Effector memory CD8-positive, alpha-beta T cell (primary cell): ENCODE measurements around the gene AGBL4.

Experiments
- ATAC-seq: fragments of 150-1000 bp; cut with Tn5 transposase; replicated peaks from 2 replicates; pipeline ENCODE4 v1.10.0; 2021; ENCODE audit warnings: mild to moderate bottlenecking, moderate library complexity
- DNase-seq, 3 experiments: peaks; one replicate each; pipeline ENCODE4 v3.0.0; 2021
- H3K27ac Mint-ChIP-seq, 2 donors: one replicate each; pipeline ENCODE4 v1.8.0; 2022; ENCODE audit warnings: mild to moderate bottlenecking in 2 of 2, mixed read lengths in 2 of 2, moderate library complexity in 2 of 2
- H3K27me3 Mint-ChIP-seq, 2 donors: one replicate each; pipeline ENCODE4 v1.8.0; 2022; ENCODE audit warnings: mixed read lengths in 2 of 2
- H3K36me3 Mint-ChIP-seq: one replicate; pipeline ENCODE4 v1.8.0; 2022; ENCODE audit warnings: mild to moderate bottlenecking, moderate library complexity, mixed read lengths; ENCODE audit not compliant: insufficient read depth
- H3K4me1 Mint-ChIP-seq, 2 donors: one replicate each; pipeline ENCODE4 v1.8.0; 2022; ENCODE audit warnings: low read depth in 2 of 2, mixed read lengths in 2 of 2
- H3K4me3 Mint-ChIP-seq, 2 donors: one replicate each; pipeline ENCODE4 v1.8.0; 2022; ENCODE audit warnings: mild to moderate bottlenecking in 2 of 2, mixed read lengths in 2 of 2, moderate library complexity in 2 of 2
- H3K9me3 Mint-ChIP-seq, 2 donors: one replicate each; pipeline ENCODE4 v1.8.0; 2022; ENCODE audit warnings: mixed read lengths in 2 of 2

AGBL4 gene

DNA sequence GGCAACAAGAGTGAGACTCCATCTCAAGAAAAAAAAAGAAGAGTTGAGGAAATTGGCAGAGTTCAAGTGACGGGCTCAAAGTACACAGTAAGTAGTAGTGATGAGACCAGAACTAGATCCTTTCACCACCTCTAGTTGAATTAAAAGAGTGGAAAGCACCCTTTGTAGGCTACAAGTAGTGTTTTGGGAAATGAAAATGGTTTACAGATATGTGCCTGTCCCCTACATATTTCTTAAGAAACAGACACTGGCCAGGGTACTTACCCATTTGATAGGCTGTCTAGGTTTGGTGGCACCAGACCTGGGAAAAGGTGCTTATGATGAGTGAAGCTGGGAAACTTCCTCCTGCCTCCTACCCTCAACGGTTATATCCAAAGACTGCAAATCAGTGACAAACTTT is 1083.4 kb downstream of the AGBL4 start:
- H3K4me3 Mint-ChIP-seq, result no peak overlapping the region
- no peaks in the 10 kb centered on the region for H3K9me3 Mint-ChIP-seq
- no peak overlapping the region for H3K27ac Mint-ChIP-seq
- DNase-seq (no peak), ATAC-seq (no peak)
- H3K36me3 Mint-ChIP-seq, result no peaks in the 10 kb centered on the region
- no peaks in the 10 kb centered on the region for H3K4me1 Mint-ChIP-seq
- H3K27me3 Mint-ChIP-seq, result no peaks in the 10 kb centered on the region

DNA sequence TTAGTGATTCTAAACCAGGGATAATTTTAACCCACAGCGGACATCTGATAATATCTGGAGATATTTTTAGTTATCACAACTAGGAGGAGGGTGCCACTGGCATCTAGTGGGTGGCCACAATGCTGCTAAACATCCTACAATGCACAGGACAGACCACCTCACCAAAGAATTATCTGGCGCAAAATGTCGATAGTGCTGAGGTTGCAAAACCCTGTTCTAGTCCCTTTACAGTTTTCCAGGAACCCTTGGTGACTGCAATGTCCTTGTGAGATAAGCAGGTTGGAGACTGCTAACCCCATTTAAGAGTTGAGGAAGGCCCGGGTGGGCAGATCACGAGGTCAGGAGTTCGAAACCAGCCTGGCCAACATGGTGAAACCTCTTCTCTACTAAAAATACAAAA is 1083.9 kb downstream of the AGBL4 start:
- DNase-seq (no peak), ATAC-seq (no peak)
- H3K4me3 Mint-ChIP-seq, result no peak overlapping the region
- H3K27ac Mint-ChIP-seq, result no peak overlapping the region
- H3K36me3 Mint-ChIP-seq, result no peaks in the 10 kb centered on the region
- no peaks in the 10 kb centered on the region for H3K4me1 Mint-ChIP-seq
- no peaks in the 10 kb centered on the region for H3K9me3 Mint-ChIP-seq
- H3K27me3 Mint-ChIP-seq, result peaks cover 0 to under 1% of the 10 kb centered on the region in 2 donors

GRCh38 chr1:48939042-48939441 is 1084.7 kb downstream of the AGBL4 start:
- ATAC-seq, result no peak
- no peaks in the 10 kb centered on the region for H3K9me3 Mint-ChIP-seq
- H3K27me3 Mint-ChIP-seq, result peaks cover 0 to 9% of the 10 kb centered on the region in 2 donors
- no peaks in the 10 kb centered on the region for H3K4me1 Mint-ChIP-seq
- no peak overlapping the region for H3K27ac Mint-ChIP-seq
- H3K36me3 Mint-ChIP-seq, result no peaks in the 10 kb centered on the region
- DNase-seq, result no peak
- no peak overlapping the region for H3K4me3 Mint-ChIP-seq

- Mint-ChIP-seq H3K4me3 (no peak overlapping the region), H3K9me3 (no peaks in the 10 kb centered on the region), H3K27ac (no peak overlapping the region), H3K27me3 (peaks cover 0 to 10% of the 10 kb centered on the region in 2 donors), H3K4me1 (no peaks in the 10 kb centered on the region), H3K36me3 (no peaks in the 10 kb centered on the region)
- ATAC-seq (no peak), DNase-seq (no peak)
Measured at GRCh38 chr1:48937732-48938131, 1086.0 kb downstream of the AGBL4 start.

DNA sequence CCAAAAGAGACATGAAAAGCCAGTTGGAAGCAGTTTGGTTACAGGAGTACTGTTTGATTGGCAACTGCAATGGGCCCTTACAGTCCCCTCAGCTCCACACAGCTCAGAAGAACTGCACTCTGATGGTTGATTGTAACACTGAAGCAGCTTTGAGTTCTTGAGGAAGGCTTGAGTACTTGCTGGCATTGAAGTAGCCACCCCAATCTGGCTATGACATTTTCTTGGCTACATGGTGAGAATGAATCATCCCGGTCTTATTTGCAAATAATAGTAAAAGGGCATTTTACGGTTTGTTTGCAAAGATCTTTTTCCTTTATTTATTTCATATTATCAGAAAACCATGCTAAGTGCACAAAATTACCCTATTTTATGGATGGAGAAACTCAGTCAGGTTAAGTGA is 1087.3 kb downstream of the AGBL4 start:
- DNase-seq (no peak), ATAC-seq (no peak)
- Mint-ChIP-seq H3K27me3 (peaks cover 0 to 10% of the 10 kb centered on the region in 2 donors), H3K4me3 (no peak overlapping the region), H3K9me3 (no peaks in the 10 kb centered on the region), H3K4me1 (no peaks in the 10 kb centered on the region), H3K27ac (no peak overlapping the region), H3K36me3 (no peaks in the 10 kb centered on the region)

- Mint-ChIP-seq H3K4me1 (no peaks in the 10 kb centered on the region), H3K27ac (no peak overlapping the region), H3K27me3 (peaks cover 0 to 10% of the 10 kb centered on the region in 2 donors), H3K9me3 (no peaks in the 10 kb centered on the region), H3K4me3 (no peak overlapping the region), H3K36me3 (no peaks in the 10 kb centered on the region)
- DNase-seq, result no peak
- no peak for ATAC-seq
Measured at GRCh38 chr1:48932366-48932765, 1091.4 kb downstream of the AGBL4 start.

GRCh38 chr1:48931506-48932192 is 1092.1 kb downstream of the AGBL4 start:
- DNase-seq (no peak), ATAC-seq (no peak)
- no peaks in the 10 kb centered on the region for H3K36me3 Mint-ChIP-seq
- H3K27me3 Mint-ChIP-seq, result peaks cover 0 to 10% of the 10 kb centered on the region in 2 donors
- no peaks in the 10 kb centered on the region for H3K4me1 Mint-ChIP-seq
- H3K27ac Mint-ChIP-seq, result no peak overlapping the region
- no peak overlapping the region for H3K4me3 Mint-ChIP-seq
- peaks cover 0 to 7% of the 10 kb centered on the region in 2 donors for H3K9me3 Mint-ChIP-seq

DNA sequence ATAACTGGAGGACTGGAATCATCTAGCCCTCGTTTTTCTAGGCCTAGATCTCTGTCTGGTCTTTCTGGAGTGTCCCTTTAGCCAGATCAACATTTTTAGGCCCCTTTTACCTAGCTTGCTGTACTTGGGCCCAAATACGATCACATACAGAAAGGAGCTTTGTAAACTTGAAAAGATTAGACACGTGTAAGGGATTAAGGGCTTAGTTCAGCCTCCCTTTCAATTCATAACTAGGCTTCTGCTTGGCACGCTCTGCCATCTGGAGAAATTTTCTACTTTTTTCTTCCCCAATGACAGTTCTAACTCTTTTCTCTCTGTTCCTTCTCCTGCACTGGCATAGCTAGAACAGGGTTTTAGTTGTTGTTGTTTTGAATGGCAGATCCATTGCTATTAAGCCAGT is 1093.7 kb downstream of the AGBL4 start:
- no peaks in the 10 kb centered on the region for H3K36me3 Mint-ChIP-seq
- H3K9me3 Mint-ChIP-seq, result peaks cover 0 to 10% of the 10 kb centered on the region in 2 donors
- no peaks in the 10 kb centered on the region for H3K4me1 Mint-ChIP-seq
- H3K27ac Mint-ChIP-seq, result no peak overlapping the region
- peaks cover 0 to 10% of the 10 kb centered on the region in 2 donors for H3K27me3 Mint-ChIP-seq
- DNase-seq (no peak), ATAC-seq (no peak)
- no peak overlapping the region for H3K4me3 Mint-ChIP-seq

DNA sequence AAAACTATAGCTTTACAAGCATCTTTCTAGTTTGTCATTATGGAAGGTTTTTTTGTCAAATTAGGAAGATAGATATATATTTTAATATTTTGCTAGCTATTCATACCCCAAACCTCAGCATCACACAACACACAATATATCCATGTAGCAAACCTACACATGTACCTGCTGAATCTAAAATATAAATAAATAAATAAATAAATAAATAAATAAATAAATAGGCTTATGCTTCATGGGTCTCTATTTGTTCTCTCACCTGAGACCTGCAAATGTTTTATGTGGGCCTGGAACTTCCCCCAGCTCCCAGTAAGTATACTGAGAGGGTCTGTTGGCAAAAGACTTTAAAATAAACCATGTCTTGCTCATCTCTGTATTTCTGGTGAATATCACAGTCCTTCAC is 1099.7 kb downstream of the AGBL4 start:
- Mint-ChIP-seq H3K9me3 (peaks cover 0 to 10% of the 10 kb centered on the region in 2 donors), H3K4me1 (no peaks in the 10 kb centered on the region), H3K36me3 (no peaks in the 10 kb centered on the region), H3K4me3 (no peak overlapping the region), H3K27ac (no peak overlapping the region), H3K27me3 (no peaks in the 10 kb centered on the region)
- DNase-seq (no peak), ATAC-seq (no peak)

DNA sequence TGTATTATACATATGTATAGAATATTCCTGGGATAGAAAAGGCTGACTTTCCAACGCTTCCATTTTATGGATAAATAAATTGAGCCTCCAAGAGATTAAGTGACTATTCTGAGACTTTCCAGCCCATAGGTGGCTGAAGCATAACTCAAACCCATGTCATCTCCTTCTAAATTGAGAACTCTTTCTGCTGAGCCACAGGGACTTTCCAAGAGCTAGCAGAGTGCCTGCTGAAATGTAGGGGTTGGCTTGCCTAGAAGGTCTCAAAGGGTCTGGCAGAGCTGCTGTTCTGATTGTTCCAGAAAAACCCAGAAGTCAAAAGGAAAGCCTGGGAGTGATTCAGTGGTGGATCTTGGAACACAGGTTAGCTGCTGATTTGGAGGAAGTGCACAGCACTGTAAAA is 1100.6 kb downstream of the AGBL4 start:
- Mint-ChIP-seq H3K4me1 (no peaks in the 10 kb centered on the region), H3K9me3 (peaks cover 0 to 10% of the 10 kb centered on the region in 2 donors), H3K4me3 (no peak overlapping the region), H3K36me3 (no peaks in the 10 kb centered on the region), H3K27me3 (no peaks in the 10 kb centered on the region), H3K27ac (no peak overlapping the region)
- DNase-seq (no peak), ATAC-seq (no peak)

- H3K36me3 Mint-ChIP-seq, result no peaks in the 10 kb centered on the region
- H3K4me3 Mint-ChIP-seq, result no peak overlapping the region
- no peaks in the 10 kb centered on the region for H3K4me1 Mint-ChIP-seq
- ATAC-seq (no peak), DNase-seq (no peak)
- no peaks in the 10 kb centered on the region for H3K9me3 Mint-ChIP-seq
- H3K27me3 Mint-ChIP-seq, result no peaks in the 10 kb centered on the region
- H3K27ac Mint-ChIP-seq, result no peak overlapping the region
Measured at GRCh38 chr1:48920851-48921250, 1102.9 kb downstream of the AGBL4 start.

- no peak for DNase-seq
- Mint-ChIP-seq H3K4me3 (no peak overlapping the region), H3K4me1 (no peaks in the 10 kb centered on the region), H3K27me3 (no peaks in the 10 kb centered on the region), H3K27ac (no peak overlapping the region), H3K36me3 (no peaks in the 10 kb centered on the region), H3K9me3 (no peaks in the 10 kb centered on the region)
- ATAC-seq, result no peak
Measured at GRCh38 chr1:48917901-48918603, 1105.7 kb downstream of the AGBL4 start.

- Mint-ChIP-seq H3K27ac (no peak overlapping the region), H3K9me3 (no peaks in the 10 kb centered on the region), H3K4me3 (no peak overlapping the region), H3K27me3 (no peaks in the 10 kb centered on the region), H3K4me1 (no peaks in the 10 kb centered on the region), H3K36me3 (no peaks in the 10 kb centered on the region)
- DNase-seq, result no peak
- ATAC-seq, result no peak
Measured at GRCh38 chr1:48917070-48917454, 1106.7 kb downstream of the AGBL4 start.
